Activated CD4-positive, CD25-positive, alpha-beta regulatory T cell treated with anti-CD3 and anti-CD28 coated beads, Interleukin-2, amount 50 U/mL, for 24 hours (primary cell): ENCODE measurements around the gene TUT7.
"Not testable (repeated sequence)": the region's sequence is repeated elsewhere in the genome, so short reads cannot be mapped to it uniquely, and the experiment has no call there.

Experiments used
- ATAC-seq, 2 donors: fragments of 150-1000 bp; cut with Tn5 transposase; one replicate each; pipeline ENCODE4 v1.10.0; 2021; ENCODE audit warnings: mild to moderate bottlenecking in 1 of 2, moderate library complexity in 1 of 2

Gene TUT7

DNA sequence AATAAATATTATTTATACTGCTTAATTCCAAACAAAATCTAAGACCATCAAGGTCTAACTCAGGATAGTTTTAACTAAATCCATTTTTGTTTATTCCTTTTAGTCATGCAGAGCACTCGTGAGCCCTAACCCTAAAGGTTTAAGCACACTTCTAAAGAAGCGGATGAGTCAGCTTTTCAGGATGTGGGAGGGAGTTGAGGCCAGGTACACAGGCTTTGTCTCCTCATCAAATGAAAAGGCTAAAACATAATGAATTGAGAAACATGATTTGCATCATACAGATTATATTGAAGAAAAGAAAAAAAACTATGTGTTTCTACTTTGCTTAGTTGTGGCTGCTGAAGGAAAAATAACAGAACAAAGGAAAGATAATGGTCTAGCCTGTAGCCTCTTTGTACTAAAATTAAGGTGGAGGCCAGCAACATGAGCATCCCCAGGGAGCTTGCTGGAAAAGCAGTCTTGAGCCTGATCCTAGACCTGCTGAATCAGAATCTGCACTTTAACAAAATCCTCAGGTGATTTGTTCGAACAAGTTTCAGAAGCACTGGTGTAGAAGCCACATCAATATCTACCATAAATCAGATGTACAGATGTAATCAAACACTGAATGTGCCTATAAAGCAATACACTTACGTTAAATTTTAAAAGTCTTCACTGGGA lies 50.8 kb downstream of the TUT7 start:
- ATAC-seq, result peak; percentile 99

DNA sequence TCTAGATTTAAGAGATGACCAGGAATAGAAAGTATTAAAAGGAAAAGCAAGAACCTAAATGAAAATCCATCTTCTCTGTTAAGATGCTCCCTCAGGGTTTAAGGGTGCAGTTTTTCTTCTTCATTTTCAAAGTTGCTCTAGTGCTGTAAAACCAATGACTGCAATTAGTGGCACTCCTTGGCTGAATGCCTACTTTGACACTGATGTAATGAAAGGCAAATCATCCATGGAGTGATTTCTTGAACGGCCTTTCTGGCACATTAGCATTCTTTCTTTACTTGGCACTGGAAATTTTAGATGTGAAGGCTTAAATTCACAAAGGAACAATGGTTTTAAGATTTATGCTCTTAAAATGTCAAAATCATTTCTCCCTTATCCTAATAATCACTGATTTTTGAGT lies 52.5 kb downstream of the TUT7 start:
- no peak for ATAC-seq

DNA sequence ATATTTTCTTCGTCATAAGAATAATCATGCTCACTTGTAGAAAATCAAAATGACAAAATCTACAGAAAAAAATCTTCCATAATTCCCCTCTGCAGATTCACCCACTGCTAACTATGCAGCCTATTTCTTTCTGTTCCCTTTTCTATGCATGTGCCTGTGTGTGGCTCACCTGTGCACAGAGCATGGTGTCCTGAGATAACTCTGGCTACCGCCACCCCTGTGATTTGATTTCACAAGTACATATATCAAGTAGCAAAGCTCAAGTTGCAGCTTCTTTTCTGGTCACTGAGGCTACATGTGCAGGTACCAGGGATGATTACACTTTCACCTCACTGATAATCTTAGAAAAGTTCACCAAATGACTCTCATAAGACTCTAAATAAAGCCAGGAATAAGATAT lies 53.5 kb downstream of the TUT7 start:
- no peak for ATAC-seq

DNA sequence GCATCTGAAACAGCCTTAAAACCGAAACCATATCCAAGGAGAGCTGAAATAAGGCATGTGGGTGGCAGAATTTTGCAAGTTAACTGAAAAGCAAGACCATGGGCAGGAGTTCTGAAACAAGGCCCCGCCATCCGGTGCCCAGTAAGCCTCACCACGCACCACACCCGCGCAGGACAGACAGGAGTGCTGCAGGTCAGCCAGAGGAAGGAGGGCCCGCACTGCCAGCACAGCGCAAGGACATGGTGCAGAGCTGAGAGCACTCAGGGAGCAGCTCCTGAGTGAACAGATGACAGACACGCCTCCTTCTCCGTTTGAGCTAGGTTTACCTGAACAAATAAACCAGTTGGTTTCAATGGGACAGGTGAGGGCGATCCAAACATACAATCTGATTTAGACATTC lies 55.3 kb downstream of the TUT7 start:
- no peak for ATAC-seq

DNA sequence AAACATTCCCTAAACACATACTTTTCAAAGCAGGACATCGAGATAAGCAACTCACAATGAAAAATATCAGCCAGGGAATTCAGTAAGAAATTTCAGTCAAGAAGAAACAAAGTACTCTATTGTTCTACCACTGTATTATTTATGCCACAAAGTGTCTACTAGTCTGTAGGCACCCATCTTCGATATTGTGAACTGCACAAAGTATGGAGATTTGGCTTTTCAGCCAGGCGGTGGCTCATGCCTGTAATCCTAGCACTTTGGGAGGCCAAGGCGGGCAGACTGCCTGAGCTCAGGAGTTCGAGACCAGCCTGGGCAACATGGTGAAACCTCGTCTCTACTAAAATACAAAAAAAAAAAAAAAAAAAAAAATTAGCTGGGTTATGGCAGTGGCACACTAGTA lies 63.9 kb downstream of the TUT7 start:
- not testable (repeated sequence) for ATAC-seq

DNA sequence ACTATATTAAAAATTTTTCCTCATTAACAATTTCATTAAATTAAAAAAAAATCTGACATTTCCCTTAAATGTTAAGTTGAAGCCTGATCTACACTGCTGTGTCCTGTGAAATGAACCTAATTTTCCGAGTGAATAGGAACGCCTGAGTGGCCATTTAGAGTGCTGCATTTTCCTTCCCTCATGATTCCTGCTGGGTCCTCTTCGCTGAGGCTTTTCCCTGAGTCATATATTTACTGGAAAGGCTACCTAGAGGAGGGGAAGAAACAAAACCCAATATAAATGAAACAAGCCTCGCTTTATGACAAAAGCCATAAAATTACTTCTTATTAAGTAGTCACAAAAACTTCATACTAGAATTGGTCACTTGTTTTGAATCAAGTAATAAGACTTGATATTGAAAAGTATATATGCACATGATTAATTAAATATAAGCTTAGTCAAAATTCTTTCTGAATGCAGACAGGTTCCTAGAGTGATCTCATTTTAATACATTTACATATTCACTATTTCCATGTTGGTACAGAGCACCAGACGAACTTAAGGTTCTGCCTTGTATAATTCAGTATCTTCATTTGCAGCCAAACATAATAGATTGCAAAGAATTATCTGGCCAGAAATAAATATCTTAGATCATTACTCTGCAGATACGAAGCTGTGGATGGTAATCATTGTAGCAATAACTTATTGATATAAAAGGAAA lies 65.6 kb downstream of the TUT7 start:
- no peak for ATAC-seq

DNA sequence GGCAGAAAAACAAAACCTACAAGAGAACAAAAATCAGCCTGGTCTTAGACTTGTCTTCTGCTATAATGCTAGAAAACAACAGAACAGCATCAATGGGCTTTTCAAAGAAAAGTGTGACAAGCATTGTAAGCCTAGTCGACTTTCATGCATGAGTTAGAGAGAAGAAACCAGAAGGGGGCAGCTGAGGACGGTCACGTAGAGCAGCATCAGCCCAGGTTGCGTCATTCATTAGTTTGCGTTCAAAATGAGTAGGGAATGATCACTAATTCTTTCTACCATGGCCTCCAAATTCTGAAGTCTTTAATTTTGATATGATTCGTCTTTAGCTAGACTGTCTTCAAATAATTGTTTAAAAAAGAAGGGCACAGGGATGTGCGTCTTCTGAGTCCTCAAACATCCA lies 67.2 kb downstream of the TUT7 start:
- ATAC-seq, result no peak

DNA sequence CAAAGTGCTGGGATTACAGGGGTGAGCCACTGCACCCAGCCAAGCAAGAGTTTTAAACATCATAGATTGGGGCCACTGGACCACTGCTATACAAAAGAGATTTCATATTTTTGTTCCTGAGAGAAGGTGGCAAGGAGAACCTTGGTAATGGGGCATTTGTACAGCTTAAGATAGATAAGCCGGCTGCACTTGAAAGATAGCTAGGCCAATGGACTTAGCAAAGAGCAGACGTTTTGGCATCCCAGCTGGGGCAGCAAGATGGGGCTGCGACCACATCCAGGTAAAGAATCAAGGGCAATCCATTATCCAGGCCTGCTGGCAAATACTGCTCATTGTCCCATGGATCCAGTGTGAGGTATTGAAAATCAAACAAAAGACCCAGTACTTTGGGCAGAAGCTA lies 67.9 kb downstream of the TUT7 start:
- ATAC-seq, result no peak

DNA sequence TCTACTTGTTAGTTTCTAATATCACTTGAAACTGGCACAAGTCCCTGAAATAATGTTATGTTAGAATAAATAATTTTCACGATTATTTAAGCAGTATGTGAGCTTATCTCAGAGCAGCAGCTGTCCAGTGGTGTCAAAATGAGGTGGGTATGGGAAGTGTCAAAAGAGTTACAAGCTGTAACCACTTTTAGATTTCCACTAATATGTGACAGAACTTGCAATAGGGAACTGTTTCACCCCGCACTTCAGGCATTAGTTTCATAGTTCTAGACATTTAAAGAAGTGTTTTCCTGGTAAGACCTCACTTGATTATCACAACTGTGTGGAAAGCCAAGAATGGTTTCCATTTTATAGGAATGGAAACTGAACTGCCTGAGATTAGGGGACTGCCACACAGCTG lies 68.9 kb downstream of the TUT7 start:
- no peak for ATAC-seq

DNA sequence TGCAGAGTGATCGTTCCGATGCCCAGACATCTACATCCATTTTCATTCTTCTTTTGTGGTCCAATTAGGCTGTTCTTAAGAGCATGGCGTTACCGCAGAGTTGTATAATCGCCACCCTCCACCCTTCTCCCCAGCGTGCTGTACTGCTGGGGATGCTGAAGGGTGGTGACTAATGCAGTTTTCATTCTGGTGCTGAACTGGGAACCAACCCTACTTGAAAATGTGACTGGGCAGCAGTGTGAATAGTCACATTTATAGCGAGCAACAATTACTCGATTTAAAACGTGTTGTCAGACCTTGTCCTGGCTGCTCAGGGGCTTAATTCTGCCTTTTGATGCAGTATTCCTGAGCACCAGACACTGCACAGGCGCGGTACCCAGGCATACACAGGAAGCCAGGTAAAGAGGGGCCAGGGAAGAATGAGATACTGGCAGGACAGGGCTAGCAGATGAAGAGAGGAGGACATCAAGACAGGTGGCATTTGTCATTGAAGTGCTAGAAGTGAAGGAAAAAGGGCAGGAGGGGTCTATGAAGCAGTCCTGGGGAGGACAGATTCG lies 71.2 kb downstream of the TUT7 start:
- ATAC-seq, result peak; percentile 70 to 72

DNA sequence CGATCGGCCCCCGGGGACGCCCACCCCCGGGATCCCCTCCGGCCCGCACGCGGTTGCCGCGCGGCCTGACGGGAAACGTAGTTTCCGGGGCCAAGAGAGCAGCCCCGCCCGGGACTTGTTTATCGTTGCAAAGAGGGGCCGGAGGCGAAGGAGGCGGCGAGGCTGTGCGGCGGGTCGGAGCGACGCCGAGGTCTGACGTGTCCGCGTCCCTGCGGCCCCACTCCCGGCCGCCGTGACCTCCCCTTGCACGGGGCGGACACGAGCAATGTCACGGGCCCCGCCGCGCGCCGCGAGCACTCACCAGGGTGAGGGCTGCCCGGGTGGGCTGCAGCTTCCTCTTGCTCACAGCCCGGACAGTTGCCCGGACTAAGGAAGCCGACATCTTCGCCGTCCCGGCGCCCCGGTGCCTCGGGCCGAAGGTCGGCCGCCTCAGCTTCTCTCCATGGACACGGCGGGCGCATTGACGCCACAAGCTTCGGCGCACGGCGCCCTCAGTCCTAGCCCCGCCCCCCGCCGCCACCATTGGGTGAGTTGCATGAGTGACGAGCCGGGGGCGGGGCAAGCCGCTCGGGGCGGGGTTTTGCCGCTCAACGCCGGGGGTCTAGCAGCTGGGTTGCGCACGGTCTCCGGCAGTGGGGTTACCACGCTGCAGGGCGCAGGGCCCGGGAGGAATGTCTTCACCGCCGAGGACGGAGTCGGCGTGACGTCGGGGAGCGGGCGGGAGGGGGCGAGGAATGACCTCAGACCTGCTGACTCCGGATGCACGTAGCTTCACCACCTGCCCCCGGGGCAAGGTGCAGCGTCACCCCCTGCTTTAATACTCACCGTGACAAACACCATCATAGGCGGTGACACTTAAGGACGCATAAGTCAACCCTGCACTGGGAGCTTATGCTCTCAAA lies 71.9 kb downstream of the TUT7 start, which contains the start of gene ISCA1:
TSS of gene ISCA1 (minus strand) at position 462 of the 902 bp plus-strand sequence. CDS start at position 382, 80 bp downstream.
- peak; percentile 84 to 85 for ATAC-seq

DNA sequence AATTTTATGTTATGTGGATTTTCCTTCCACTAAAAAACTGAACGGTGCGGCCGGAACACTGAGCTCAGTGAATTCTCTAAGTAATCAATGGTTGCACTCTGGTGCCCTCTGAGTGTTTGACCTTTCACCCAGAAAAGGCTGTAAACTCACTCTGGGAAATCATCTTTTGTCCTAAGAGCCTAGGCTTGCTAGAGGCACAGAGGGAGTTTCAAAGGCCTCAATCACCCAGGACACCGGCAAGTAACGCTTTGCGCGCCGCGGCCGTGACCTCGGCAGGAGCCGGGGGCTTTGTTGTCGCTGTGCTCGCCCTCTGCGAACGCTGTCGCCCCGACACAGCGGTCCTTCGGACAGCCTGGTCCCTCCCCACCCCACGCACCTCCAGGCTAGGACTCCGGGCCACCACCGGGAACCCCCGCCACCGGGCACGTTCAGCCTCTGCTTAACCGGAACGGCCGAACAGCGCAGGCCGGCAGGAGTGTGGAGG lies 72.6 kb downstream of the TUT7 start:
- ATAC-seq, result no peak

DNA sequence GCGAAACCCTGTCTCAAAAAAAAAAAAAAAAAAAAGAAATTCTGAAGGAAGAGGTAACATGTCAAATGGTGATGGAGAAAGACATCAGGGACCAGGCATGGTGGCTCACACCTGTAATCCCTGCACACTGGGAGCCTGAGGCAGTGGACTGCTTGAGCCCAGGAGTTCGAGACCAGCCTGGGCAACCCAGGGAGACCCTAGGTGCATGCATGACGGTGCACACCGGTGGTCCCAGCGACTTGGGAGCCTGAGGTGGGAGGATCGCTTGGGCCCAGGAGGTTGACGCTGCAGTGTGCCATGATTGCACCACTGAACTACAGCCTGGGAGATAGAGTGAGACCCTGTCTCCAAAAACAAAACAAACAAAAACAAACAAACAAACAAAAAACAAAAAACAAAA lies 73.6 kb downstream of the TUT7 start:
- no peak for ATAC-seq

DNA sequence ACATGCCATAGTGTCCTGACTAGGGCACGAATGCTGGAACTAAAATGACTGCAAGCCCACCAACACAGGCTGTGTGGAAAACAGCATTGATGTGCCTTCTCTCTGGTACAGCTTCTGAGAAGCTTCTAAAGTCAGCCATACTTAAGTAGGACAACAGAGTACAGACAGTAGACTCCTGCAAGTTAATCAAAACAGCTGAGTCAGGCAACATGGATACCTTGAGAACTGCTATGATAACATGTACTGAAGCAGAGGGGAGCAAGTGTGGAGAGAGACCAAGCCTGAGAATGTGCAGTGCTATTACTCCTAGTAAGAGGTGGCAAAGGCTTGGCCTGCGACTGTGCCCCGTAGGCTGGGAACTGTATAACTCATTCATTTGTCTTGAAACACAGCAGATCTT lies 74.4 kb downstream of the TUT7 start:
- no peak for ATAC-seq

DNA sequence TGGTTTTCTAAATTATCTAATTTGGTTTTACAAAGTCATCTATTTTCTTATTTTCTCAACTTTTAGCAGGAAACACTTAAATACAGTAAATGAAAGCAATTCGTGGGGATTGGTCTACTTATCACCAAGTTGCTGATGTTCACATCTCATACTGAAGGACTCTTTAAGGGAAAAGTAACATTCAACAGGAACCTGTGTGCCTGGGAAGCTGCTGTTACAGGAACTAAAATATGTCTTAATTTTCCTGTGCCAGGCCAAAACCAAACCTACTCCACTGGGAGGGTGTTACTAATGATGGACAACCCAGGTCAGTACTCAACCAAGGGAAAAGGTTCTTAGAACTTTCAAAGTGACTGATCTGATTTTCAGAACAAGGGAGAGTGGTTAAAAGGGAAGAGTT lies 77.1 kb downstream of the TUT7 start:
- ATAC-seq, result no peak

DNA sequence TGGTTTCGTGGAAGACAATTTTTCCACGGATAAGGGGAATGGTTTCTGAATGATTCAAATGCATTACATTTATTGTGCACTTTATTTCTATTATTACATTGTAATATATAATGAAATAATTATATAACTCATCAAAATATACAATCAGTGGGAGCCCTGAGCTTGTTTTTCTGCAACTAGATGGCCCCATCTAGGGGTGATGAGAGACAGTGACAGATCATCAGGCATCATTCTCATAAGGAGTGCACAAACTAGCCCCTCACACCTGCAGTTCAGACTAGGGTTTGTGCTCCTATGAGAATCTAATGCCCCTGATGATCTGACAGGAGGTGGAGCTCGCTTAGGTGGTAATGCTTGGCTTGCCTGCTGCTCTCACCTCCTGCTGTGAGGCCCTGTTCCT lies 78.2 kb downstream of the TUT7 start:
- no peak for ATAC-seq

DNA sequence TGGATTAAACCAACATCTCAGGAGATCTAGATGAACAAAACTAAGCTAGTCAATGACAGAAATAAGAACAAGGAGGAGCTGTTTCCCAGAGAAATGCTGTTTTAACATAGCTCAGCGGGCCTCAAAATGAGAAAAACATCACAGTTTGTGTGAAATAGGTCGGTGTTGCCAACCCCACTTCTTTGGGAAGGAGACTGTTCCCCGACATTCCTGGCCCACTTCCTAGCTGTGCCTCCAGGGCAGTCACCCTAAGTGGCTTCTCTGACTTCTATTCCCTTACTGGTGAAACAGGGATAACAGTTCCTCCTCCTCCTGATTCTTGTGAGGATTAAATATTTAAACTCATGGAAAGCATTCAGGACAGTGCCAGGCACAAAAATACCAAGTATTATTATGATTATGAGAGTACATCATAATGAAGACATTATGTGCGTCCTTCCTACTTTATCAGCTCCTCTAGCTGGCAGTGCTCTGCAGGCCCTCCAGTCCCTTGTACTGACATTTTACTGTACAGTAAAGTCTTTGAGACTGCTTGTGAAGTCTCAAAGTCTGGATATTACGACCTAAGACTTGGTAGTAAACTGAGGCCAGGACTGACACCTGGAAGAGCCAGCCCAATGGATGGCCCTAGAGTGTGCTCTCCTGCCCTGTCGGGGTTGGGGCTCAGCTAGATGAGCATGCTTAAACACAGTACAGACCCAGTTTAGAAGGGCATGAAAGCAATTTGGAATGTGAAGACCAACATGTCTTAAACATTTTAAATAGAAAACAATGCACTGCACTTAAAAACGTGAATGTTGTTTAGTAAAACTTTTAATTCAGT lies 79.2 kb downstream of the TUT7 start:
- no peak for ATAC-seq

DNA sequence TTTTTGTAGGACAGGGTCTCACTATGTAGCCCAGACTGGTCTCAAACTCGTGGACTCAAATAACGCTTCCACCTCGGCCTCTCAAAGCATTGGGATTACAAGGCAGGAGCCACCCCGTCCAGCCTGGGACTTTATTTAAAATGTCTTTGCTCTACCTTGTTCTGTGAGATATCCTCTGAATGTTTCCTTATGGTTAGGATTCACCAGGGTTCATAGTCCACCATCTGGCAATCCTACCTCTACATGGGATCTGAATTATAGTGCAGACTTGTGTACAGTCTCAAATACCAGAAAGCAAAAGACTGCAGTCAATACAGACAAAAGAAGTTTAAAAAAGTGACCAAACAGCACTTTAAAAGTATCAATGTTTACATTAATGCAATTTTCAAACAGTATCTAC lies 82.0 kb downstream of the TUT7 start:
- ATAC-seq, result no peak

DNA sequence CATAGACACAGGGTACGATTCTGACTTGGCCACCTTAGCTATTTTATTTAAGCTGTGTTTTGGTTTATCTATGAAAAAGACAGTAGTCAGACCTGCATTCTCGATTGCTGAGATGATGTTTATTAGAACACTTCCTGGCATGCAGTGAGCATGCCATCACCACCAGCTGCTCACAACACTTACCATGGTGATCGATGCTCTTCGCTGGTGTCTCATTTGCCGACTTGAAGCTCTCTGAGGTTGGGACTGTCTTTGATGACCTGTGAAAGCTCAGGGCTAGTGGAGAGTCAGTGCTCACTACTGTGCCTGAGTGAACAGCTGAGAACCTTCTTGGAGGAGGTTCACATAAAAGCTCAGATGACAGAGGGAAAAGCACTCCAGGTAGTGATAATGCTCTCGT lies 90.3 kb downstream of the TUT7 start:
- ATAC-seq, result no peak

DNA sequence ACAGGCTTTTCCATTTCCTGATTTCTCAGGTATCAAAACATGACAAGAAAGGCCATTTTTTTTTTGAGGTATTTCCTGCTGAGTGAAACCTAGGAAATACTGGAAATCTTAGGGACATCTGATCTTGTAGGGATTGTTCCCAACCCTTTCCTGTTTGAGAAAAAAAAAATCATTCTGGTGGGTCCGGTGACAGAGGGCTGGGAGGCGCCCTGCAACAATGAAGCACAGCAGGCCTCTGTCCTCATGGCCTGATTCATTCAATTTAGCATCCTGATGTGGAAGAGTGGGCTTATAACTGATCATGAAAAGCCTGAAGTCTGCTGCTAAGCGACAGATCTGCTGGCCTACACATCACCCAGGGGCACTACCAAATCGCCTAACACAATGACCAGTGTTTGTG lies 91.7 kb downstream of the TUT7 start:
- ATAC-seq, result no peak

DNA sequence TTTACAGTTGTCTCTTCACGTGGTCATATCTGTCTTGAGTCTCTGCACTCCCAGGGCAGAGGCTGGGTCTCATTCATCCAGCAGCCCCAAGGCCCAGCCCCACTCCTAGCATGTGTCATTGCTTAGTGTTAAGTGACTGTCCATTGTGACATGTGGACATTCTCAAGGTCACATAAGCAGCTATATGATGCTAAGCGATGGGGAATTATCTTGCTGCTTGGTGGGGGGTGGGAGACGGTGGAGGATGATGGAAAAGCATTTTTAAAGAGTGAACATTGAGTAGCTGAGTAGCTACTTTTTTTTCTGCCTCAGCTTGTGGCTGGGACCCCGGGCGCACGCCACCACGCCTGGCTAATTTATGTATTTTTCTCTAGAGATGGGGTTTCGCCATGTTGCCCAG lies 94.7 kb downstream of the TUT7 start, which contains the start of gene C9orf153:
TSS of gene C9orf153 (minus strand) at position 101 of the 400 bp plus-strand sequence. CDS start 30,054 bp downstream, outside the sequence.
- ATAC-seq, result no peak

DNA sequence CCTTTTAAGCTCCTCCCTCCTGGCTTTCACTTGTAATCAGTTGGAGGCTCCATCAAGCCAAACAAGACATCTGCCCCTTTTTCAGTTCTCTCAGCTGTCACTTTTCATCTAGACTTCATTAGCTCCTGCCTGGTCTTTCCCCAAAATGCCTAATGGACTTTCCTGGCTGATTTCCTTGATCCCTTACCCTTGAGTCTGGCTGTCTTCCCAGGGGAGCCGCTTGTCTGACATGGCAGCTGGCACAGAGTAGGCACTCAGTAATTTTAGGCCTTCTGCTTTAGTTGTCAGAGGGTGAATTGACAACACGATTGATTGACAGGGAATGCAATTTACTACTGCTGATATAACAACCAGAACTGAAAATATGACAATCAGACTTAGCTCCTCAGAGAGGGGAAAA lies 96.8 kb downstream of the TUT7 start:
- ATAC-seq, result no peak
